ENCODE data around the gene SH3RF1.

SH3RF1 gene

GRCh38 chr4:169163495-169163894 lies 107.3 kb downstream of the SH3RF1 start:
- H3K36me3 ChIP-seq = no peaks in the 10 kb centered on the region

DNA sequence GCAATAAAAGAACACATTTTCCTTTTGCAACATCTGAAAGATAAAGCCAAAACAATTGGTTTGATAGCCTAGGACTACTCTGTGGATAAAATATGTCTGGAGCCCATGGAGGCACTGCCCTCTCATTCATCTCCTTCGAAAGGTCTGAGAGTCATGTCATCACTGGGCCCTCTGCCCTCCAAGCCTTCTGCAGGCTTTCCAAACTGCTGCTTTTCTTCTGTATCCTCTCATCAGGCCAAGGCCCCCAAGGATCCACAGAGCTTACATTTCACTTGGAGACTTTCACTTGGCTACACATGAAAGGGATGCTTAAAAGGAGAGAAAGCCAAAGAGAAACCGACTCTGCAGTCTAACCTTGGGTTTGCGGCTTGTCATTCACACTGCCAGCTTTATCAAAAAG lies 109.9 kb downstream of the SH3RF1 start:
- TF ChIP-seq Cebpa-rat (IDR thresholded peaks at IDR 0.05) = no peak
- H3K36me3 ChIP-seq = no peaks in the 10 kb centered on the region; the same call in 1 of the 2 replicates
- H3K4me2 ChIP-seq = no peak overlapping the region

More at GRCh38 chr4:169163495-169163894, 107.3 kb downstream of the SH3RF1 start:
- no peak for TF ChIP-seq Cebpa-rat (IDR thresholded peaks at IDR 0.05)
- Histone ChIP-seq H3K4me1 (no peaks in the 10 kb centered on the region), H3K27me3 (no peaks in the 10 kb centered on the region), H3K9ac (no peak overlapping the region), H3K9me3 (no peaks in the 10 kb centered on the region), H3K27ac (no peak overlapping the region), H3K4me2 (no peak overlapping the region), H3K4me3 (no peak overlapping the region), H4K20me1 (no peaks in the 10 kb centered on the region)

GRCh38 chr4:169159624-169160171 lies 111.1 kb downstream of the SH3RF1 start:
- Histone ChIP-seq H3K9me3 (no peaks in the 10 kb centered on the region), H3K36me3 (peaks cover 10% of the 10 kb centered on the region; the same call in 1 of the 2 replicates), H4K20me1 (no peaks in the 10 kb centered on the region), H3K27me3 (no peaks in the 10 kb centered on the region), H3K4me3 (no peak overlapping the region), H3K27ac (no peak overlapping the region), H3K9ac (no peak overlapping the region), H3K4me2 (no peak overlapping the region), H3K4me1 (no peaks in the 10 kb centered on the region)
- no peak for TF ChIP-seq Cebpa-rat (IDR thresholded peaks at IDR 0.05)

More for the DNA sequence above, 109.9 kb downstream of the SH3RF1 start:
- H3K9ac ChIP-seq = no peak overlapping the region
- no peak overlapping the region for H3K27ac ChIP-seq
- no peaks in the 10 kb centered on the region for H3K9me3 ChIP-seq
- H3K4me1 ChIP-seq = no peaks in the 10 kb centered on the region
- no peak overlapping the region for H3K4me3 ChIP-seq
- no peaks in the 10 kb centered on the region for H3K27me3 ChIP-seq
- H4K20me1 ChIP-seq = no peaks in the 10 kb centered on the region

DNA sequence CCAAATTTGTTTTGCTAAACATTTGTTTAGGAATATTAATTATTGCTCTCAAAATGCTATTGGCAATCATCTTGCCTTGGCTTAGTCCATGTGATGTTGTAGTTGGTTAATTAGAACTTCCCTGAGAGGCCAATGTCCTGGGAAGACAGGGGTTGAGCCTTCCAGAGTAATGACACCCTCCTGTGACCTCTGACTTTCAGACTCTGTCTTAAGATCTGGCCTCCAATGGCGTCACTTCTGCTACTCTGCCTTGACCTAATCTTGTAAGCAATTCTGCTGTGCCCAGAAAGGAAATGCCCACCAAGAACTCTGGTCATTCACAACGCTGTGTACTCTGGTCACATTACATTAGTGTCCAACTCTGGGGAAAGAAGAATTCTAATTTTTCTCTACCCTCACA lies 111.9 kb downstream of the SH3RF1 start:
- Histone ChIP-seq H3K27me3 (no peaks in the 10 kb centered on the region), H3K4me2 (no peak overlapping the region), H3K4me1 (no peaks in the 10 kb centered on the region), H3K4me3 (no peak overlapping the region), H4K20me1 (no peaks in the 10 kb centered on the region), H3K9ac (no peak overlapping the region), H3K36me3 (peaks cover 14% of the 10 kb centered on the region; the same call in 1 of the 2 replicates), H3K9me3 (no peaks in the 10 kb centered on the region), H3K27ac (no peak overlapping the region)
- TF ChIP-seq Cebpa-rat (IDR thresholded peaks at IDR 0.05) = no peak

DNA sequence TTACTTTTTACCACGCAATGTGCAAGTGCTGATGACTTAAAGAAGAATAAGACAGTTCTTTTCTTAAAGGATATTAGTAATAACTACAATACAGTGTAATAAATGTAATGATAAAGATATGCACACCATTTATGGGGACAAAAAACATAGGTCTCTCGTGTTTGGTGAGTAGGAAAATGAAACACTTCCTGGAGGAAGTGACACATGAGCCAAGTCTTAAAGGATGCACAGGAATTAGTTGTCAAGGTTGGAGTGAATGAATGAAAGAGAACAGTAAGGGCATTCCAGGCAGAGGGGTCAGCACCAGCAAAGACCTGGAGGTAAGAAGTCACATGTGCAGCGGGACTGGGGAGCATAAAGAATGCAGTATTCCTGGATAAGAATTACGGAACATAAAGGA lies 112.7 kb downstream of the SH3RF1 start:
- Histone ChIP-seq H3K27ac (no peak overlapping the region), H3K4me2 (no peak overlapping the region), H3K4me1 (no peaks in the 10 kb centered on the region), H3K9ac (no peak overlapping the region), H3K27me3 (no peaks in the 10 kb centered on the region), H3K36me3 (peaks cover 19% of the 10 kb centered on the region; the same call in 1 of the 2 replicates), H3K9me3 (no peaks in the 10 kb centered on the region), H4K20me1 (no peaks in the 10 kb centered on the region), H3K4me3 (no peak overlapping the region)
- no peak for TF ChIP-seq Cebpa-rat (IDR thresholded peaks at IDR 0.05)

DNA sequence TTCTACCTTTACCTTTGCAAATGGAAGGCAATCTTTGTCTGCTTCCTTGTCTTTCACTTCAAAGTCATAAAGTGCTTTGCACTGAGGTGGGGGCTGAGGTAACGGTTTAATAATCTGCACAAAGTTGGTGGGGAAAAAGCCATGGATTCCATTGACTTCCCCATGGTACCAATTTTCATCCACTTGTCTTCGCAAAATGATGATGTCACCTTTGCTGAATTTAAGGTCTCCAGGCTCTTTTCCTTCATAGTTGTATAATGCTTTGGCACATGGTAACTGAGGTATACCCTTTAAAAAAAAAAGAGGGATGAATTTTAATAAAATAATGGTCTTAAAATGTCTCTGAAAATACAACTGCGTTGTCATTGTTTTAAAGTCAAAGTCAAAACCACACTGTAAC lies 114.4 kb downstream of the SH3RF1 start:
- no peak overlapping the region for H3K4me2 ChIP-seq
- no peak for TF ChIP-seq Cebpa-rat (IDR thresholded peaks at IDR 0.05)
- H3K27ac ChIP-seq = no peak overlapping the region
- no peak overlapping the region for H3K4me3 ChIP-seq
- H3K9me3 ChIP-seq = no peaks in the 10 kb centered on the region
- H3K9ac ChIP-seq = no peak overlapping the region
- H3K27me3 ChIP-seq = no peaks in the 10 kb centered on the region
- no peaks in the 10 kb centered on the region for H3K4me1 ChIP-seq
- H3K36me3 ChIP-seq = peaks cover 29% of the 10 kb centered on the region
- no peaks in the 10 kb centered on the region for H4K20me1 ChIP-seq

- Histone ChIP-seq H3K4me2 (no peak overlapping the region), H4K20me1 (no peaks in the 10 kb centered on the region), H3K36me3 (peaks cover 29% of the 10 kb centered on the region), H3K27ac (no peak overlapping the region), H3K4me1 (no peaks in the 10 kb centered on the region), H3K27me3 (no peaks in the 10 kb centered on the region), H3K9me3 (no peaks in the 10 kb centered on the region), H3K9ac (no peak overlapping the region), H3K4me3 (no peak overlapping the region)
- no peak for TF ChIP-seq Cebpa-rat (IDR thresholded peaks at IDR 0.05)
These were observed 116.6 kb downstream of the SH3RF1 start for GRCh38 chr4:169154121-169154520.

- Histone ChIP-seq H3K9ac (no peak overlapping the region), H3K36me3 (peaks cover 29% of the 10 kb centered on the region), H3K27me3 (no peaks in the 10 kb centered on the region), H3K4me2 (no peak overlapping the region), H3K4me1 (no peaks in the 10 kb centered on the region), H4K20me1 (no peaks in the 10 kb centered on the region), H3K9me3 (no peaks in the 10 kb centered on the region), H3K27ac (no peak overlapping the region), H3K4me3 (no peak overlapping the region)
- TF ChIP-seq Cebpa-rat (IDR thresholded peaks at IDR 0.05) = no peak
These were observed 117.2 kb downstream of the SH3RF1 start for GRCh38 chr4:169153481-169154087.

DNA sequence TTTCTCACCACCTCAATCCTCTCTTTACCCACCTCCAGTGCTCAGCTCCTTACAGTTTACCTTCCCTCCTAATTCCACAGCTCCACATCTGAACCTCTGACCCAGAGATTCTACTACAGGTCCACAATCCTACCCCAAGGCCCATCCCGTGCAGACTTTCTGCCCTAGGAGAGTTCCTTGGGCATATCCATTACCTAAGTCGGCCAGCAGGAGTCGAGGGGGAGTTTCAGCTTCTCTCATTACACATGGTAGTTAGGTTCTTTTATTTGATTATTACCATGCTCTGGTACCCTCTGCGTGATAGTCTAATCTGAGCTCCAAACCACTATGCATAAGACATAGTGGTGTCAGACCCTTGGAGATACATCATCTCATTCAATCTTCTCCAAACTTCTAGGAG lies 117.9 kb downstream of the SH3RF1 start:
- Histone ChIP-seq H3K27me3 (no peaks in the 10 kb centered on the region), H3K4me3 (no peak overlapping the region), H3K4me2 (no peak overlapping the region), H3K4me1 (no peaks in the 10 kb centered on the region), H3K36me3 (peaks cover 29% of the 10 kb centered on the region), H3K27ac (no peak overlapping the region), H3K9me3 (no peaks in the 10 kb centered on the region), H4K20me1 (no peaks in the 10 kb centered on the region), H3K9ac (no peak overlapping the region)
- TF ChIP-seq Cebpa-rat (IDR thresholded peaks at IDR 0.05) = no peak

GRCh38 chr4:169152098-169152497 lies 118.7 kb downstream of the SH3RF1 start:
- TF ChIP-seq Cebpa-rat (IDR thresholded peaks at IDR 0.05) = no peak
- Histone ChIP-seq H3K4me2 (no peak overlapping the region), H3K36me3 (peaks cover 29% of the 10 kb centered on the region), H3K27ac (no peak overlapping the region), H3K4me3 (no peak overlapping the region), H3K9ac (no peak overlapping the region), H4K20me1 (no peaks in the 10 kb centered on the region), H3K27me3 (no peaks in the 10 kb centered on the region), H3K9me3 (no peaks in the 10 kb centered on the region), H3K4me1 (no peaks in the 10 kb centered on the region)

Data from BLaER1 (cell line).